Bronchial epithelial cell (primary cell): Measurements from ENCODE around the gene FSCN2. TPM values are rescaled to one million over a fixed set of nuclear protein-coding genes. Genes with fewer than 3 reads are reported as not detected.
"Not testable (repeated sequence)": the region's sequence is repeated elsewhere in the genome, so short reads cannot be mapped to it uniquely, and the experiment has no call there.

Source experiments
- DNase-seq: peaks from one replicate; pipeline ENCODE4 v3.0.0-alpha.2; 2010; ENCODE audit warnings: low read depth
- FAIRE-seq: peaks from 2 replicates; lab custom pipeline; 2011; peaks lifted over from hg19 to GRCh38; lab: Jason Lieb, UNC
- H3K27me3 ChIP-seq: 2 replicates; pipeline ENCODE4 v1.5.1; 2011; ENCODE audit warnings: low read length; ENCODE audit not compliant: control insufficient read depth, insufficient read depth
- H3K36me3 ChIP-seq: 2 replicates; pipeline ENCODE4 v1.5.1; 2011; ENCODE audit warnings: low read length; ENCODE audit not compliant: control insufficient read depth, insufficient read depth
- H3K4me3 ChIP-seq: 2 replicates; pipeline ENCODE4 v1.5.1; 2011; ENCODE audit warnings: mild to moderate bottlenecking, low read depth, low read length, control low read depth
- CTCF ChIP-seq: IDR thresholded peaks from 2 replicates; pipeline ENCODE4 v1.5.1; 2011; ENCODE audit warnings: mild to moderate bottlenecking, moderate library complexity, low read length, control low read depth, inconsistent platforms; ENCODE audit not compliant: insufficient read depth, severe bottlenecking
- total RNA-seq: library from RNA; depleted of rRNA; stranded (reverse); fragments of >200 nt; gene quantifications from 2 replicates; pipeline ENCODE4 v1.2.1, GENCODE V29; 2014

FSCN2 gene
- total RNA-seq, 1 donor from 2014 or later = 1.3 TPM

- H3K4me3 ChIP-seq = no peak overlapping the region
- FAIRE-seq = no peak
- peaks cover 9% of the 10 kb centered on the region for H3K27me3 ChIP-seq
- TF ChIP-seq CTCF = no peak
- DNase-seq = no peak
- H3K36me3 ChIP-seq = no peaks in the 10 kb centered on the region
Observed at GRCh38 chr17:81528384-81528650, 140 bp downstream of the FSCN2 start.

GRCh38 chr17:81528651-81529436 lies 667 bp downstream of the FSCN2 start:
- Histone ChIP-seq H3K36me3 (no peaks in the 10 kb centered on the region), H3K4me3 (no peak overlapping the region), H3K27me3 (peaks cover 9% of the 10 kb centered on the region)
- no peak for FAIRE-seq
- no peak for DNase-seq
- no peak for TF ChIP-seq CTCF

- FAIRE-seq (no peak), DNase-seq (no peak)
- TF ChIP-seq CTCF = no peak
- no peak overlapping the region for H3K4me3 ChIP-seq
- H3K36me3 ChIP-seq = no peaks in the 10 kb centered on the region
- peaks cover 9% of the 10 kb centered on the region for H3K27me3 ChIP-seq
Observed at GRCh38 chr17:81529437-81529803, 1.2 kb downstream of the FSCN2 start.

GRCh38 chr17:81531013-81531412 lies 2.8 kb downstream of the FSCN2 start:
- not testable (repeated sequence) for DNase-seq, FAIRE-seq, H3K36me3 ChIP-seq, H3K4me3 ChIP-seq
- peaks cover 12% of the 10 kb centered on the region for H3K27me3 ChIP-seq

- H3K36me3 ChIP-seq, FAIRE-seq, H3K4me3 ChIP-seq, DNase-seq: not testable (repeated sequence)
- peaks cover 17% of the 10 kb centered on the region for H3K27me3 ChIP-seq
Observed at GRCh38 chr17:81531998-81532404, 3.8 kb downstream of the FSCN2 start.

- TF ChIP-seq CTCF = no peak
- FAIRE-seq (no peak), DNase-seq (no peak)
- H3K36me3 ChIP-seq = no peaks in the 10 kb centered on the region
- no peak overlapping the region for H3K4me3 ChIP-seq
- peaks cover 11% of the 10 kb centered on the region for H3K27me3 ChIP-seq
Observed at GRCh38 chr17:81532490-81533287, 4.5 kb downstream of the FSCN2 start.
